HG03159 (cell line): Measurements from ENCODE around the gene LRG1.
"Not testable (repeated sequence)": the region's sequence is repeated elsewhere in the genome, so short reads cannot be mapped to it uniquely, and the experiment has no call there.

Experiments
- ATAC-seq: cut with Tn5 transposase; IDR thresholded peaks from one replicate; pipeline ENCODE4 v1.9.1; 2021; ENCODE audit warnings: mild to moderate bottlenecking, moderate library complexity; ENCODE audit not compliant: unreplicated experiment

The LRG1 gene

GRCh38 chr19:4529924-4530522 lies 9.8 kb downstream of the LRG1 start:
- ATAC-seq, result no peak

- ATAC-seq, result no peak
These were observed 11.0 kb downstream of the LRG1 start for GRCh38 chr19:4528843-4529242.

- not testable (repeated sequence) for ATAC-seq
These were observed 12.5 kb downstream of the LRG1 start for GRCh38 chr19:4527377-4527776.

- ATAC-seq, result no peak
These were observed 14.3 kb downstream of the LRG1 start for GRCh38 chr19:4525563-4526002.

- no peak for ATAC-seq
These were observed 14.9 kb downstream of the LRG1 start for GRCh38 chr19:4524808-4525562.

GRCh38 chr19:4523306-4524110 lies 16.3 kb downstream of the LRG1 start:
- no peak for ATAC-seq

- ATAC-seq, result no peak
These were observed 17.4 kb downstream of the LRG1 start for GRCh38 chr19:4522291-4523002.

- ATAC-seq, result no peak
These were observed 18.0 kb downstream of the LRG1 start for GRCh38 chr19:4521888-4522242.

GRCh38 chr19:4521170-4521887 lies 18.5 kb downstream of the LRG1 start:
- no peak for ATAC-seq

GRCh38 chr19:4519521-4520277 lies 20.1 kb downstream of the LRG1 start:
- no peak for ATAC-seq

GRCh38 chr19:4519172-4519496 lies 20.7 kb downstream of the LRG1 start:
- no peak for ATAC-seq

GRCh38 chr19:4518345-4519171 lies 21.3 kb downstream of the LRG1 start, which contains the start of gene PLIN4:
TSS of gene PLIN4 (minus strand) at chr19:4518486. CDS start at chr19:4518272, 214 bp downstream.
- no peak for ATAC-seq

- no peak for ATAC-seq
These were observed 22.3 kb downstream of the LRG1 start for GRCh38 chr19:4517451-4518057.

- no peak for ATAC-seq
These were observed 22.9 kb downstream of the LRG1 start for GRCh38 chr19:4516939-4517300.

GRCh38 chr19:4516199-4516938 lies 23.5 kb downstream of the LRG1 start:
- ATAC-seq, result no peak

GRCh38 chr19:4515732-4516131 lies 24.1 kb downstream of the LRG1 start:
- no peak for ATAC-seq

GRCh38 chr19:4513248-4513647 lies 26.6 kb downstream of the LRG1 start:
- no peak for ATAC-seq

- ATAC-seq, result no peak
These were observed 27.8 kb downstream of the LRG1 start for GRCh38 chr19:4512070-4512469.
